HG03432 (cell line): ENCODE measurements around the gene CHST15.
"Not testable (repeated sequence)": the region's sequence is repeated elsewhere in the genome, so short reads cannot be mapped to it uniquely, and the experiment has no call there.

ENCODE experiments used
- ATAC-seq: cut with Tn5 transposase; IDR thresholded peaks from one replicate; pipeline ENCODE4 v1.9.1; 2021; ENCODE audit warnings: mild to moderate bottlenecking, moderate library complexity; ENCODE audit not compliant: unreplicated experiment

The CHST15 gene

DNA sequence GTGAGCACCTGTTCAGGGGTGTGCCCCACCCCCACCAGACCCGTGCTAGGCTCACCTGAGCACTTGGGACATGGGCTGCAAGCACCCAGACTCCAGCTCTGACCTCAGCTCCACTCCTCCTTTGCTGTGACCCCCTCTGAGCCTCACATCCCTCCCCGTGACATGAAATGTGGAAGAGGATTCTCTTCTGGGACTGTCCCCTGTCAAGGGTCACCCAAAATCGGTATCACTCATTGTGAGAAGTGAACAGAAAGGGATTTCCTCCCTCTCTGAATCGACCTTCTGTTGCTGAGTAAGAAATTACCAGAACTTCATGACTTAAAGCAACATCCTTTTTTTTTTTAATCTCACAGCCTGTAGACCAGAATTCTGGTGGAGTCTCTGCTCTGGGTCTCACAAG is 6.2 kb upstream of the CHST15 start:
- peak; percentile 55 for ATAC-seq

DNA sequence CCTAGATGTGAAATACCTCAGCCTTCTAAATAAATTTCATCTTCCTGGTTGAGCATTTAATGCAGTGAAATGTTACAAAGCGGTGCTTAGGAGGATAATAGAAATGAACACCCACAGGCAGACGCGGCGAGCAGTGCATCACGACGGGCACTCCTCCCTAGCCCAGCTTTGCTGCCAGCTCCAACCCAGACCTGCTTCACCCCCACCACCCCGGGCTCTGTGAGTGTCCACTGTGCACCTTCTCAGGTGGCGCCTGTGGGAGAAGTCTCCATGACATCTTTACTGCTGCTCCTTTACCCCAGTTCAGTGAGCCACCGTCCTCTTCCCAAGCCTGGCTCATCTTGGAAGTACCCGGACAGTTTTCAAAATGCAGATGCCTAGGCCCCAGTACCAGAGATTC is 5.2 kb upstream of the CHST15 start:
- no peak for ATAC-seq

GRCh38 chr10:124097883-124098282 is 4.5 kb upstream of the CHST15 start:
- no peak for ATAC-seq

DNA sequence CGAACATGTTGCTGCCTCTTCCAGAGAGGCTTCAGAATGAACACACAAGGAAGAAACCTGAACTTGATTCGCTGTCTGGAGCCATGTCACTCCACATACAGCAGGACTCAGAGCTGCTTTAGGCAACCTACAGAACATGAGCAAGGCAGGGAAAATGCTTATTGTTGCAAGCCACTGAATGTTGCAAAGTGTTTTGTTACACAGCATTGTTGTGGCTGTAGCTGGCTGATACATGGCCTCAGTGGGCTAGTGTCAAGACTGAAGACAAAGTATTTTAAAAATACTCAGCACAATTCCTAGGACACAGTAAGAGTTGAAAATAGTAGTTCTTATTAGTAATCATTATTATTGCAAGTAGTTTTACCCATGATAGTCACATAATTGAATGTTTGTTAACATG is 3.1 kb upstream of the CHST15 start:
- ATAC-seq = no peak

DNA sequence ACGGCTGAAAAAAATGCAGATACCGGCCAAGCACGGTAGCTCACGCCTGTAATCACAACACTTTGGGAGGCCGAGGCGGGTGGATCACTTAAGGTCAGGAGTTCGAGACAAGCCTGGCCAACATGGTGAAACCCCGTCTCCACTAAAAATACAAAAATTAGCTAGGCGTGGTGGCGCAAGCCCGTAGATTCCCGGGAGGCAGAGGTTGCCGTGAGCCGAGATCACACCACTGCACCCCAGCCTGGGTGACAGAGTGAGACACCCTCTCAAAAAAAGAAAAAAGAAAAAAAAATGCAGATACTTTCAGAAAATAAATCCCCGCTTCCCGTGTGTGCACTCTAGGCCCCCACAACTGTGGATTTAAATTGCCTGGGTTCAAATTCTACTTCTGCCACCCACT is 2.4 kb upstream of the CHST15 start:
- ATAC-seq = not testable (repeated sequence)

- ATAC-seq = no peak
Measured at GRCh38 chr10:124095096-124095495, 1.7 kb upstream of the CHST15 start.

GRCh38 chr10:124094419-124094785 is 1.0 kb upstream of the CHST15 start:
- ATAC-seq = no peak

- ATAC-seq = not testable (repeated sequence)
Measured at GRCh38 chr10:124093774-124094418, 498 bp upstream of the CHST15 start.

DNA sequence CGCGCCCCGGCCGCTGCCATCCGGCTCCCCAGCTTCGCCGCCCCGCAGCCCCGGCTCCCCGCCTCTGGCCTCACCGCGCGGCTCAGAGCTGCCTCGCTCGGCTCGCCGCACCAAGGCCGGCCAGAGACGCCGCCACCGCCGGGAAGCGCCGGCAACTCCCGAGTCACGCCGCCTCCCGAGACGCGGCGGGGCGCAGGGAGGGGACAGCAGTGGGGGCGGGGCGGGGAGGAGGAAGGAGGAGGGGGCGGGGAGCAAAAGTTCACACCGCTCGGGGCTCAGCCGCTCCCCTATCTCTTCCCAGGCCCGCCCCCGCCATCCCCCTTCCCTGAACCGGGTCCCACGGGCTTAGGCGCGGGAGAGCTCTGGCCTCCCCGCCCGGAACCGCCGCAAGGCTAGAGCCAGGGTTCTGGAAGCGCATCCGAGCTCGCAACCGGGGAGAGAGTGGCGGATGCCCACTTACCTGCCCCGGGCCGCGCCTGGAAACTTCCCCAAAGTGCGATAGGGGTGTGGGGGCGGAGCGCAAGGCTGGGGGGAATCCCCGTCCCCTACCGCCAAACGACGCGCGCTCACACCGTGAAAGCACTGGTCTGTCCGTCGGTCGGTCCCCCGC is 1.0 kb downstream of the CHST15 start:
- ATAC-seq = no peak

DNA sequence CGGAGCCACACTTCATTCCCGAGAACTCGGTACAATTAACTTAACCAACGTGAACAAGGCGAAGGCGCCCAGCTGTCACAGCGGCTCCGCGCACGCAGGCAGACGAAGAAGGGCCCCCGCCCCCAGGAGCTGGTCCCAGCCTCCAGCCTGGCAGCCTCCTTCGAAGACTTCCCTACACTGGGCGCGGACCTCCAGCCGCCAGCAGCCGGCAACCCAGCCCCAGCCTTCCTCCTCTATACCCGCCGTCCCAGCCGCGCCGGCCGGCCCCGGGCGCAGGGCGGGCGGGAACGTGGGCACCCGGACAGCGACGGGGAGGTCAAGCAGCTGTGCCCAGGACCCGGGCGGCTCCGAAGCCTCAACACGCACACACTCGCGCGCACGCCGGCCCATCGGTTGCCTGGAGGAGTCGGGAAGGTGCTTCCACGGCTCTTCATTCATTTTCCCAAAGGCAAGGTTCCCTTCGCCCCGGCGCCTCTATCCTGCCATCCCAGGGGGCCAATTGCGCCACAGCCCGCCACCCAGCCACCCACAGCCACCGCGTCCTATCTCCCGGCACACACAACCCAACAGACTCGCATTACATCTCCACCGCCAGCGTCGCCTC is 1.6 kb downstream of the CHST15 start:
- ATAC-seq = no peak

DNA sequence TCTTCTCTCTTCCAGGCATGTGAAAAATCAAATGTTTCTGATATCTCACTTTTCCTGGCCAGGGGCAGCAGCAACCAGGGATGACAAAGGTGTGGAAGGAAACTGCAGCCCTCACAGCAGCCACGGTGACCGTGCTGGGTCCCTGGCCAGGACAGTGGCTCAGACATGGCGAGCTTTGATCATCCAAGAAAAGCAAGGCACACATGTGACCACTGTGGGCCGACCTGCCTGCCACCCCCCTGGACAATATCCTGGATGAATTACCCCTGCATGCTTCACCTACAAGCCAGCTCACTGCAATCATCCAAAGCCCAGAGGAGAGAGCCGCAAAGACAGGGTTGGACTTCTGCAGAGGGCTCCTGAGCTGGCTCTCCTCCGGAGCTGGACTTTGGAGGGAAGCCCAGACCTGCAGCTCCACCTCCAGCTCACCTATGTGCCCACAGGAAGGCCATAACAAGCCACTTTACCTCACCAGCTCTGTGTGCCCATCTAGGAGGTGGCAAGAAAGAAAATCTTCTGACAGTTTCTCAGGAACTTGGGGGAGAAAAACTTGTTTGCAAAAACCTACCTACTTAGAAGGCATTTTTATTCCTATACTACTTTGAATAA is 2.7 kb downstream of the CHST15 start:
- no peak for ATAC-seq

GRCh38 chr10:124089859-124090258 is 3.5 kb downstream of the CHST15 start:
- no peak for ATAC-seq

- ATAC-seq = no peak
Measured at GRCh38 chr10:124088915-124089314, 4.5 kb downstream of the CHST15 start.

- no peak for ATAC-seq
Measured at GRCh38 chr10:124087672-124088634, 5.4 kb downstream of the CHST15 start.

DNA sequence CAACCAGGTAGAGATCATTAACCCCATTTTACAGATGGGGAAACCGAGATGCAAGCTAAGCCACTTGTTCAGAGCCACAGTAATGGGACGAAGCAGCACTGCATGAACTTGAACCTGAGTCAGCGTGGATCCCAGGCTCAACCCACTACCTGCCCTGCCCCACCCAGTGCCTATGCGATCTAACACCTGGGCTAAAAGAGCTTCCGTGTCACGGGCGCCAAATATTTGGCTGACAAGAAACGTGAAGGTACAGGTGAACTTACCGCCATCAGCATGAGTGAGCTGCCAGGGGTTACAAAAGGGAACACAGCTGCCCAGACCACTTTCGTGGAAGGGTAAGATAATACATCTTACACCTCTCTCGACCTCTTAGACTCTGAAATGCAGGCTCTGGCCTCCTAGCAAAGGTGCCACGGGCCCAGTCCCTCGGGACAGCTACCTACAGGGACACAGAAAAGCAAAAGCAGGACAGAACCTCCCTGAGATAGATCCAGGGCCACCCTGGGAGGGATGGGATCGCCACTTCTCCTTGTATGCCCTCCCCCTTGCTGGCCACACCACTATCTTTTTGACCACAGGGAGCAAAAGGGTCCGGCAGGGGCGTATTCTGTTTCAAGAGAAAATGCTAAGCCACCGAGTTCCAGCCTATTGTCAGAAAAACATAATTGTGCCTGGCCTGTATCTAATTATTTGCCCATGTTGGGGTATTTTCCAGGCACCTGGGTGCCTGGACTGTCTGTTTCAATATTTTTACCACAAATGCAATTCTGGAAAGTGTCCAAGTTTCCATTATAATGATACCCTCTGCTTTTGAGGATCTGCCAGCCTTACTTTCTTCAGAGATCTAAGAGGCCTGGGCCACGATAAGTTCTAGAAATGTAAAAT is 6.4 kb downstream of the CHST15 start:
- ATAC-seq = no peak

DNA sequence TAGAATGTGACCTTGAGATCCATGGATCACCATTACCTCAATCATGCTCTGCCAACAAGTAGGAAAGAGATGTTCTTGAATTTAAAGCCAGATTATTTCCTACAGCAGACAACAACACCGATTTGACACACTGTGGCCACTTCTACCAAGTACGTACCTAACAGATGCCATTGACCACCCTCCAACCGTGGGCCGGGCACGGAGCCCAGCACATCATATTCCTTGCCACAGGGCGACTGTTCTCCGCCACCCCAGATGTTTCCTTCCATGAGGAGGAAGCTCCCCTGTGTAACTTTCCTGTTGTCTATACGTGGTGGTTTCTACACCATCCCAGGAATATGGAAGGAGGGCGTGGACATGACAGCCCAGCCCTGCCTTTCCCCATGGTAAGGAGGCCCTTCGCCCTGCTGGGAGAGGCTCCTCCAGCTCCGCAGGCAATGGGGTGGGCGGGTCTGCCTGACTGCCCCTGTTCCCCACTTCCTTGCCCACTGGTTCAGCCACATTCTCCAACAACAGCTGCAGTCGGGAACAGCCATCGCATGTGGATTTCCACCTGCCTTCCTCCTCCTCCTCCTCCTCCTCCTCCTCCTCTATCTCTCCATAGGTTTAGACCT is 7.2 kb downstream of the CHST15 start:
- no peak for ATAC-seq

DNA sequence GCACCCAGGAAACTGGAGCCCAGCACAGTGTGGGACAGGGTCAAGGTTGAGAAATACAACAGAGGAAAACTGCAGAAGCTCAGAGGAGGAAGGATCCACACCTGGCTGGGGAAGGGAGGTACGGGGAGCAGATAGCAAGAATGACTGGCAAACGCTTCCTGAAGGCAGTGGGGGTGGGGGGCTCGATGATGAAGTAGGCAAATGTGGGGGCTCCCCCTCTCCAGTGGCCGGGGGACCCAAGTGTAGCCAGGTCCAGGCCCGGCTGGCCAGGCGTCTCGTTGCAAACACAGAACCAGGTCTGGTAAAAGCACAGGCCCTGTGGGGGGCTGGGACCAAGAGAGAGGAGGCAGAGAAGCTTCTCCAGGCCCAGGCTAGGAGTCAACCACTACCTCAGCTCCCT is 7.7 kb downstream of the CHST15 start:
- ATAC-seq = no peak

- ATAC-seq = no peak
Measured at GRCh38 chr10:124084708-124085107, 8.7 kb downstream of the CHST15 start.

DNA sequence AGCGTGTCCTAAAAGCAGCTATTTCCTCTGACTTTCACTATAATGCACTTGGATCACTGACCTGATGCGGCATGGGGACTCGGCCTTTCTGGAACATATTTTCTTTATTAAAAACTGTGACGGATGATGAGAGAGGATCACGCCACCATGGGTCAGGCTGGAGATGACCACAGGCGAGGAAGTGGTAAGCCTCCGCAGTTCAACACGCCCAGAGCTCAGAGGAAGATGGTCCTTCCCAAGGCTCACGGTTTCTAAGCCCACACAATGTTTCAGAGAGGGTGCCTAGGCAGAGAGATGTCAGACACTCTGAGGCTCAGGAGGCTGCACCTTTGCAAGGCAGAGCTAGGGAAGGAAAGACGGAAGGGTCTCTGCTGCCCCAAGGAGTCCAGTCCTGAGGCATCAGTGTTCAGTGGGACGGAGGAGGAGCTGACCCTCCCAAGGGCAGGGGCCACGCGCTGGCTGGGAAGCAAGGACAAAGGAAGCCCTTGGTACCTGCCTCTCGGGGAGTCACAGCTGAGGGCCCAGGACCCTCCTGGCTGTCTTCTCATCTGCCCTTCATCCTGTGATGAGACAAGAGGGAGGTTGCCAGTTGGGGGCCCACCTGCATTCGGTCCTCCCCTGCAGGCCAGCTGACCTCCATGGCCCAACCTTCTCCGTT is 9.5 kb downstream of the CHST15 start:
- no peak for ATAC-seq
